Panc1 (cell line): Measurements from ENCODE around the gene CORIN.

Source experiments
- POLR2AphosphoS5 ChIP-seq: IDR thresholded peaks from 2 replicates; pipeline ENCODE4 v1.6.1; 2012; ENCODE audit warnings: mild to moderate bottlenecking, low read depth, low read length, moderate library complexity
- SIN3A ChIP-seq: IDR thresholded peaks from 2 replicates; pipeline ENCODE4 v1.6.1; 2012; ENCODE audit warnings: low read depth, mild to moderate bottlenecking, low read length, moderate library complexity, borderline replicate concordance; ENCODE audit not compliant: insufficient read depth
- TF ChIP-seq, protein P1 (sequence below): fragments of 450-650 bp; IDR thresholded peaks from 2 replicates; pipeline ENCODE4 v1.5.1; 2017; ENCODE audit warnings: mild to moderate bottlenecking
- TF ChIP-seq, protein P2 (sequence below), 2 experiments: IDR thresholded peaks; 2 replicates each; pipeline ENCODE4 v1.6.1; 2011 to 2012; ENCODE audit warnings: low read depth in 2 of 2, control low read depth in 1 of 2, low read length in 1 of 2, mild to moderate bottlenecking in 1 of 2, moderate library complexity in 1 of 2; ENCODE audit not compliant: insufficient read depth in 1 of 2

DNA sequence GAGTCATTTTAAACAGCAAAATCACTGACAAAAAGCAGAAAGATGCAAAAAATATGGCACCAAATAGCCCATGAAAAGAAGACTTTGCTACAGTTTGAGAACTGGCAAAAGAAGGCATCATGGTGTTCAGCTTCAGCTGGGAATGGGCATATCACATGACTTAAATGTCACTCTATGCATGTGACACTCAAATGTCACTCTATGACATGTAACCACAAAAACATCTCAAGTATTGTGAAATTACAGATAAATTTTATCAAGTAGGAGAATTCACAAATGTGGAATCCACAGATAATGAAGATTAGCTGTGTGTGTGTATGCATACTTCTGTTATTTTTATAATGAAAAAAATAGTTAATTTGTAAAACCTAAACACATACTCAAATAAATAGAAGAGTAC lies 270.9 kb downstream of the CORIN start:
- TF ChIP-seq, protein P1, sequence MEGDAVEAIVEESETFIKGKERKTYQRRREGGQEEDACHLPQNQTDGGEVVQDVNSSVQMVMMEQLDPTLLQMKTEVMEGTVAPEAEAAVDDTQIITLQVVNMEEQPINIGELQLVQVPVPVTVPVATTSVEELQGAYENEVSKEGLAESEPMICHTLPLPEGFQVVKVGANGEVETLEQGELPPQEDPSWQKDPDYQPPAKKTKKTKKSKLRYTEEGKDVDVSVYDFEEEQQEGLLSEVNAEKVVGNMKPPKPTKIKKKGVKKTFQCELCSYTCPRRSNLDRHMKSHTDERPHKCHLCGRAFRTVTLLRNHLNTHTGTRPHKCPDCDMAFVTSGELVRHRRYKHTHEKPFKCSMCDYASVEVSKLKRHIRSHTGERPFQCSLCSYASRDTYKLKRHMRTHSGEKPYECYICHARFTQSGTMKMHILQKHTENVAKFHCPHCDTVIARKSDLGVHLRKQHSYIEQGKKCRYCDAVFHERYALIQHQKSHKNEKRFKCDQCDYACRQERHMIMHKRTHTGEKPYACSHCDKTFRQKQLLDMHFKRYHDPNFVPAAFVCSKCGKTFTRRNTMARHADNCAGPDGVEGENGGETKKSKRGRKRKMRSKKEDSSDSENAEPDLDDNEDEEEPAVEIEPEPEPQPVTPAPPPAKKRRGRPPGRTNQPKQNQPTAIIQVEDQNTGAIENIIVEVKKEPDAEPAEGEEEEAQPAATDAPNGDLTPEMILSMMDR = no peak
- TF ChIP-seq POLR2AphosphoS5 = no peak
- TF ChIP-seq, protein P2, sequence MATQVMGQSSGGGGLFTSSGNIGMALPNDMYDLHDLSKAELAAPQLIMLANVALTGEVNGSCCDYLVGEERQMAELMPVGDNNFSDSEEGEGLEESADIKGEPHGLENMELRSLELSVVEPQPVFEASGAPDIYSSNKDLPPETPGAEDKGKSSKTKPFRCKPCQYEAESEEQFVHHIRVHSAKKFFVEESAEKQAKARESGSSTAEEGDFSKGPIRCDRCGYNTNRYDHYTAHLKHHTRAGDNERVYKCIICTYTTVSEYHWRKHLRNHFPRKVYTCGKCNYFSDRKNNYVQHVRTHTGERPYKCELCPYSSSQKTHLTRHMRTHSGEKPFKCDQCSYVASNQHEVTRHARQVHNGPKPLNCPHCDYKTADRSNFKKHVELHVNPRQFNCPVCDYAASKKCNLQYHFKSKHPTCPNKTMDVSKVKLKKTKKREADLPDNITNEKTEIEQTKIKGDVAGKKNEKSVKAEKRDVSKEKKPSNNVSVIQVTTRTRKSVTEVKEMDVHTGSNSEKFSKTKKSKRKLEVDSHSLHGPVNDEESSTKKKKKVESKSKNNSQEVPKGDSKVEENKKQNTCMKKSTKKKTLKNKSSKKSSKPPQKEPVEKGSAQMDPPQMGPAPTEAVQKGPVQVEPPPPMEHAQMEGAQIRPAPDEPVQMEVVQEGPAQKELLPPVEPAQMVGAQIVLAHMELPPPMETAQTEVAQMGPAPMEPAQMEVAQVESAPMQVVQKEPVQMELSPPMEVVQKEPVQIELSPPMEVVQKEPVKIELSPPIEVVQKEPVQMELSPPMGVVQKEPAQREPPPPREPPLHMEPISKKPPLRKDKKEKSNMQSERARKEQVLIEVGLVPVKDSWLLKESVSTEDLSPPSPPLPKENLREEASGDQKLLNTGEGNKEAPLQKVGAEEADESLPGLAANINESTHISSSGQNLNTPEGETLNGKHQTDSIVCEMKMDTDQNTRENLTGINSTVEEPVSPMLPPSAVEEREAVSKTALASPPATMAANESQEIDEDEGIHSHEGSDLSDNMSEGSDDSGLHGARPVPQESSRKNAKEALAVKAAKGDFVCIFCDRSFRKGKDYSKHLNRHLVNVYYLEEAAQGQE (IDR thresholded peaks at IDR 0.05; ENCODE audit: insufficient read depth in 1 of 2, low read depth in 2 of 2, low read length in 1 of 2) = no peak
- no peak for TF ChIP-seq SIN3A
